IMR-90 (cell line): ENCODE results near the gene SLFN12L. TPM values are rescaled to one million over a fixed set of nuclear protein-coding genes. Genes with fewer than 3 reads are reported as not detected.

ENCODE experiments used
- ATAC-seq: fragments of 200-7000 bp; cut with Tn5 transposase; 2 replicates; pipeline ENCODE4 v1.9.1; 2020; ENCODE audit warnings: low read depth, mild to moderate bottlenecking, moderate library complexity
- BruUV-seq: library from RNA; stranded (reverse); fragments of 400-500 nt; replicated peaks from 2 replicates; lab custom pipeline; 2021; lab: Mats Ljungman, UMichigan
- CTCF ChIA-PET: fragments of 300-600 bp; formaldehyde crosslinking; extraction: SDS; loops from one replicate; lab custom pipeline; 2021; ENCODE audit warnings: antibody characterized with exemption; lab: Yijun Ruan, JAX
- POLR2A ChIA-PET: fragments of 300-600 bp; sonication (Branson Sonifier 250); formaldehyde crosslinking; loops from one replicate; lab custom pipeline; 2022; ENCODE audit warnings: antibody characterized with exemption; ENCODE audit not compliant: unreplicated experiment; lab: Charles Lee
- DNase-seq: peaks from one replicate; pipeline ENCODE4 v3.0.0; 2013
- H2AFZ ChIP-seq: replicated peaks from 2 replicates; pipeline ENCODE3; 2013; ENCODE audit warnings: low read length, mild to moderate bottlenecking; ENCODE audit not compliant: poor library complexity
- H2AK5ac ChIP-seq: 2 replicates; pipeline ENCODE4 v1.6.1; 2013; ENCODE audit warnings: low read depth, low read length, inconsistent platforms
- H2AK9ac ChIP-seq: replicated peaks from 2 replicates; pipeline ENCODE3; 2013; ENCODE audit warnings: mild to moderate bottlenecking, low read depth, low read length, moderate library complexity; ENCODE audit not compliant: poor library complexity
- H2BK120ac ChIP-seq: 2 replicates; pipeline ENCODE4 v1.6.1; 2013; ENCODE audit warnings: low read depth, low read length, inconsistent platforms
- H2BK15ac ChIP-seq: 3 replicates; pipeline ENCODE4 v1.6.1; 2013; ENCODE audit warnings: low read depth, low read length, inconsistent platforms
- H2BK20ac ChIP-seq: 2 replicates; pipeline ENCODE4 v1.6.1; 2013; ENCODE audit warnings: low read depth, mild to moderate bottlenecking, inconsistent platforms, low read length, moderate library complexity
- H2BK5ac ChIP-seq: 2 replicates; pipeline ENCODE4 v1.6.1; 2013; ENCODE audit warnings: mild to moderate bottlenecking, low read depth, low read length, inconsistent platforms; ENCODE audit not compliant: poor library complexity, severe bottlenecking
- H3K14ac ChIP-seq: replicated peaks from 2 replicates; pipeline ENCODE4 v1.6.1; 2013; ENCODE audit warnings: low read depth, low read length, inconsistent platforms
- H3K18ac ChIP-seq: 2 replicates; pipeline ENCODE4 v1.6.1; 2013; ENCODE audit warnings: low read depth, low read length, control low read depth
- H3K23ac ChIP-seq: 2 replicates; pipeline ENCODE4 v1.6.1; 2013; ENCODE audit warnings: low read depth, low read length, inconsistent platforms
- H3K27ac ChIP-seq: 2 replicates; pipeline ENCODE4 v1.5.1; 2013; ENCODE audit warnings: mild to moderate bottlenecking, control low read depth, low read length; ENCODE audit not compliant: insufficient read depth
- H3K27me3 ChIP-seq: 2 replicates; pipeline ENCODE4 v1.6.1; 2013; ENCODE audit warnings: low read length; ENCODE audit not compliant: control insufficient read depth, insufficient read depth
- H3K36me3 ChIP-seq: 2 replicates; pipeline ENCODE4 v1.6.1; 2013; ENCODE audit warnings: low read length, mixed read lengths; ENCODE audit not compliant: control insufficient read depth, insufficient read depth
- H3K4ac ChIP-seq: 2 replicates; pipeline ENCODE4 v1.6.1; 2013; ENCODE audit warnings: low read depth, low read length, inconsistent platforms
- H3K4me1 ChIP-seq: 2 replicates; pipeline ENCODE4 v1.6.1; 2013; ENCODE audit warnings: low read length, mixed read lengths; ENCODE audit not compliant: control insufficient read depth, insufficient read depth
- H3K4me2 ChIP-seq: 2 replicates; pipeline ENCODE4 v1.6.1; 2013; ENCODE audit warnings: low read depth, mild to moderate bottlenecking, control low read depth, low read length, moderate library complexity
- H3K4me3 ChIP-seq: 2 replicates; pipeline ENCODE4 v1.5.1; 2013; ENCODE audit warnings: low read depth, mild to moderate bottlenecking, control low read depth, low read length, moderate library complexity; ENCODE audit not compliant: insufficient read depth
- H3K56ac ChIP-seq: 2 replicates; pipeline ENCODE4 v1.6.1; 2013; ENCODE audit warnings: low read length, inconsistent platforms; ENCODE audit not compliant: insufficient read depth; ENCODE audit errors: extremely low read depth
- H3K79me1 ChIP-seq, 2 experiments: 2 replicates each; pipeline ENCODE4 v1.6.1; 2013; ENCODE audit warnings: low read length in 2 of 2, inconsistent platforms in 1 of 2, low read depth in 1 of 2
- H3K9ac ChIP-seq: 2 replicates; pipeline ENCODE4 v1.6.1; 2013; ENCODE audit warnings: low read depth, low read length, control low read depth
- H3K9me1 ChIP-seq: 2 replicates; pipeline ENCODE4 v1.6.1; 2013; ENCODE audit warnings: low read length, inconsistent platforms; ENCODE audit not compliant: insufficient read depth
- H3K9me3 ChIP-seq: 2 replicates; pipeline ENCODE4 v1.6.1; 2013; ENCODE audit warnings: low read length; ENCODE audit not compliant: control insufficient read depth, insufficient read depth
- H4K20me1 ChIP-seq: 2 replicates; pipeline ENCODE4 v1.6.1; 2013; ENCODE audit warnings: low read length, inconsistent platforms; ENCODE audit not compliant: insufficient read depth
- H4K5ac ChIP-seq: 2 replicates; pipeline ENCODE4 v1.6.1; 2013; ENCODE audit warnings: mild to moderate bottlenecking, low read depth, low read length, control low read depth
- H4K8ac ChIP-seq, 2 experiments: 2 replicates each; pipeline ENCODE4 v1.6.1; 2013; ENCODE audit warnings: low read depth in 2 of 2, low read length in 2 of 2, control low read depth in 1 of 2, inconsistent platforms in 1 of 2
- H4K91ac ChIP-seq: 2 replicates; pipeline ENCODE4 v1.6.1; 2013; ENCODE audit warnings: low read depth, low read length, inconsistent platforms; ENCODE audit not compliant: insufficient read depth
- BHLHE40 ChIP-seq: fragments of 150-350 bp; IDR thresholded peaks from 2 replicates; pipeline ENCODE4 v1.6.1; 2016; ENCODE audit warnings: mild to moderate bottlenecking, low read depth, low read length
- CEBPB ChIP-seq: IDR thresholded peaks from 2 replicates; pipeline ENCODE4 v1.6.1; 2012; ENCODE audit warnings: low read depth, low read length, improper control_type of control experiment
- CHD1 ChIP-seq: IDR thresholded peaks from 2 replicates; pipeline ENCODE4 v1.6.1; 2012; ENCODE audit warnings: low read depth, low read length, improper control_type of control experiment
- MAFK ChIP-seq: IDR thresholded peaks from 2 replicates; pipeline ENCODE4 v1.6.1; 2012; ENCODE audit warnings: low read depth, low read length, improper control_type of control experiment
- MAZ ChIP-seq: IDR thresholded peaks from 2 replicates; pipeline ENCODE4 v1.6.1; 2012; ENCODE audit warnings: low read depth, mild to moderate bottlenecking, low read length, improper control_type of control experiment, moderate library complexity, borderline replicate concordance
- MXI1 ChIP-seq: IDR thresholded peaks from 2 replicates; pipeline ENCODE4 v1.6.1; 2012; ENCODE audit warnings: low read depth, mild to moderate bottlenecking, low read length, moderate library complexity, borderline replicate concordance
- NFE2L2 ChIP-seq: fragments of 150-350 bp; IDR thresholded peaks from 2 replicates; pipeline ENCODE4 v1.6.1; 2016; ENCODE audit warnings: low read depth, mild to moderate bottlenecking, low read length
- POLR2A ChIP-seq: IDR thresholded peaks from 2 replicates; pipeline ENCODE4 v1.6.1; 2012; ENCODE audit warnings: mild to moderate bottlenecking, low read depth, low read length
- RAD21 ChIP-seq: IDR thresholded peaks from 2 replicates; pipeline ENCODE4 v1.6.1; 2012; ENCODE audit warnings: low read length, improper control_type of control experiment
- RCOR1 ChIP-seq: IDR thresholded peaks from 2 replicates; pipeline ENCODE4 v1.6.1; 2012; ENCODE audit warnings: mild to moderate bottlenecking, low read length, improper control_type of control experiment; ENCODE audit not compliant: insufficient replicate concordance
- RFX5 ChIP-seq: IDR thresholded peaks from 2 replicates; pipeline ENCODE4 v1.8.0; 2012; ENCODE audit warnings: low read depth, mild to moderate bottlenecking, low read length, moderate library complexity
- SMC3 ChIP-seq: fragments of 150-350 bp; IDR thresholded peaks from 2 replicates; pipeline ENCODE4 v1.6.1; 2016; ENCODE audit warnings: low read depth, mild to moderate bottlenecking, antibody characterized with exemption, low read length, moderate library complexity
- USF2 ChIP-seq: fragments of 150-350 bp; IDR thresholded peaks from 2 replicates; pipeline ENCODE4 v1.6.1; 2017; ENCODE audit warnings: mild to moderate bottlenecking, antibody characterized with exemption, low read length, low read depth
- WGBS, 2 experiments: methylation state at CpG; one replicate each; pipeline versions ENCODE4 v1.1.5 to v1.1.7; 2013; ENCODE audit warnings: missing lambda C conversion rate in 2 of 2; ENCODE audit not compliant: insufficient read length in 1 of 2; ENCODE audit errors: extremely low coverage in 2 of 2; 5-methylcytosine and 5-hydroxymethylcytosine counted together
- dilution Hi-C: fragments of 300-500 bp; cut with HindIII; formaldehyde crosslinking; loops from one replicate; pipeline ENCODE4 v1.14.3; 2018; ENCODE audit warnings: low sequenced_read_pairs; ENCODE audit not compliant: unreplicated experiment
- in situ Hi-C: fragments of 300-500 bp; cut with MboI; formaldehyde crosslinking; loops from 3 replicates; pipeline ENCODE4 v1.14.3; 2019; ENCODE audit warnings: low sequenced_read_pairs, inconsistent platforms, mixed read lengths
- intact Hi-C: fragments of 100-400 bp; cut with micrococcal nuclease; formaldehyde crosslinking; loops from 2 replicates; pipeline ENCODE4 v1.10.0; 2022
- polyA plus RNA-seq, 3 experiments: library from polyadenylated mRNA; depleted of rRNA; stranded (reverse); fragments of >200 nt; gene quantifications; 2 replicates each; pipeline ENCODE4 v1.2.3, GENCODE V29; 2012; ENCODE audit warnings: low replicate concordance in 1 of 3
- total RNA-seq: library from RNA; depleted of rRNA; stranded (reverse); fragments of >200 nt; gene quantifications from 2 replicates; pipeline ENCODE4 v1.2.3, GENCODE V29; 2012
- TF ChIP-seq, protein P1 (sequence below): fragments of 150-350 bp; IDR thresholded peaks from 2 replicates; pipeline ENCODE4 v1.6.1; 2016; ENCODE audit warnings: low read depth, mild to moderate bottlenecking, low read length, moderate library complexity, borderline replicate concordance
- TF ChIP-seq, protein P2 (sequence below): conservative IDR thresholded peaks from 2 replicates; pipeline ENCODE4 v1.5.1; 2012; ENCODE audit warnings: mild to moderate bottlenecking, low read depth, low read length, improper control_type of control experiment

The SLFN12L gene
- total and polyA plus RNA-seq, 2 of the 4 experiments (the other 2 are of a cell fraction) = 0.18 TPM; not detected in 1

DNA sequence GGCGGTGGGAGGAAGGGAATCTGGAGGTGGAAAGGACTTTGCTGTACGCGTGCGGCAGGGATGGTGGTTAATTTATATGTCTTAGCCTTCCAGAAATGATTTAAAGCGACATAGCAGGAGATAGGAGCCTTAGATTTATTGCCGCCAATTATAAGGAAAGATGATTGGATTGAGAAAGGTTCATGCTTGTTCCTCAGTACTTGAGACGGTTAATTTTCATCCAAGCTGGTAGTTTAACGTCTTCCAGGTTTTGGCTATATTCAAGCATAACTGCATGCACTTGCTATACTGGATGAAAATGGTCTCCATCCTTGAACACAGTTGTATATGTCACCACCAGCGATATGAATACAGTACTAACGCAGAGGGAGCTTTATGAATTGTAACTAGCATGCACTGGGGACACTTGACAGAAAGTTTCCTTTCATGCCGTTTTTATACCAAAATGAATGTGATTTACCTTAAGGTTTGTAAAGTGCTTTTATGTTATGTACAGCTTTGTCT is 41.5 kb upstream of the SLFN12L start:
- DNase-seq (no peak), ATAC-seq (no peak)
- Histone ChIP-seq H4K5ac (peak overlapping the region; percentile 88), H2BK5ac (peak overlapping the region; percentile 75), H3K27ac (peak overlapping the region; percentile 83), H3K9me3 (no peaks in the 10 kb centered on the region), H3K36me3 (peaks cover 4% of the 10 kb centered on the region), H3K18ac (peak overlapping the region; percentile 56), H4K91ac (peak overlapping the region; percentile 70), H3K9me1 (peaks cover 8% of the 10 kb centered on the region; the same call in 1 of the 2 replicates), H3K4ac (peak overlapping the region; percentile 84), H3K79me1 (peaks cover 19 to 28% of the 10 kb centered on the region in 2 experiments; a peak in 3 of 4 replicates), H2AK9ac (peak overlapping the region; percentile 71), H4K20me1 (no peaks in the 10 kb centered on the region), H4K8ac (peak overlapping the region; percentile 94 to 95), H3K9ac (peak overlapping the region; percentile 88), H3K4me1 (peaks cover 2% of the 10 kb centered on the region), H2BK15ac (no peak overlapping the region), H3K14ac (peak overlapping the region; percentile 84), H3K56ac (peak overlapping the region; percentile 65), H3K4me3 (peak overlapping the region; percentile 79), H3K4me2 (peak overlapping the region; percentile 99), H3K23ac (peak overlapping the region; percentile 91), H2AFZ (peak overlapping the region; percentile 98), H2BK20ac (no peak overlapping the region), H3K27me3 (no peaks in the 10 kb centered on the region), H2AK5ac (peak overlapping the region; percentile 47; the same call in 1 of the 2 replicates), H2BK120ac (peak overlapping the region; percentile 23; the same call in 1 of the 2 replicates)
- in situ Hi-C loops = loop anchor here (25.0 kb wide), 1 partner anchor 592 kb away; the partner anchor contains the start of gene LIG3
- WGBS, 2 experiments = 0% methylated on average over 1 of the region's 11 CpGs; no CpG with 5 or more reads in 1 of the 2 experiments
- BruUV-seq = TSS peak; percentile 76
- POLR2A ChIA-PET = interaction anchor here (1.0 to 1.3 kb wide), 3 partner anchors 8 to 11 kb away, joined by 3 to 6 read pairs (median 5); partner anchors contain the start of gene AP2B1
- CTCF ChIA-PET = interaction anchor here (1.4 kb wide), 1 partner anchor 10 kb away, joined by 6 read pairs; no protein-coding TSS in a partner anchor
- intact Hi-C loops = loop anchor here (1.0 kb wide), 1 partner anchor 11 kb away; no protein-coding TSS in a partner anchor
- dilution Hi-C loops = no loop called here
- TF ChIP-seq MXI1 = no peak
- TF ChIP-seq POLR2A = no peak
- TF ChIP-seq RCOR1 = no peak
- TF ChIP-seq RFX5 = no peak
- no peak for TF ChIP-seq CHD1
- no peak for TF ChIP-seq MAFK
- no peak for TF ChIP-seq BHLHE40
- TF ChIP-seq, protein P1, sequence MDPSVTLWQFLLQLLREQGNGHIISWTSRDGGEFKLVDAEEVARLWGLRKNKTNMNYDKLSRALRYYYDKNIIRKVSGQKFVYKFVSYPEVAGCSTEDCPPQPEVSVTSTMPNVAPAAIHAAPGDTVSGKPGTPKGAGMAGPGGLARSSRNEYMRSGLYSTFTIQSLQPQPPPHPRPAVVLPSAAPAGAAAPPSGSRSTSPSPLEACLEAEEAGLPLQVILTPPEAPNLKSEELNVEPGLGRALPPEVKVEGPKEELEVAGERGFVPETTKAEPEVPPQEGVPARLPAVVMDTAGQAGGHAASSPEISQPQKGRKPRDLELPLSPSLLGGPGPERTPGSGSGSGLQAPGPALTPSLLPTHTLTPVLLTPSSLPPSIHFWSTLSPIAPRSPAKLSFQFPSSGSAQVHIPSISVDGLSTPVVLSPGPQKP = no peak
- TF ChIP-seq MAZ = no peak
- TF ChIP-seq, protein P2, sequence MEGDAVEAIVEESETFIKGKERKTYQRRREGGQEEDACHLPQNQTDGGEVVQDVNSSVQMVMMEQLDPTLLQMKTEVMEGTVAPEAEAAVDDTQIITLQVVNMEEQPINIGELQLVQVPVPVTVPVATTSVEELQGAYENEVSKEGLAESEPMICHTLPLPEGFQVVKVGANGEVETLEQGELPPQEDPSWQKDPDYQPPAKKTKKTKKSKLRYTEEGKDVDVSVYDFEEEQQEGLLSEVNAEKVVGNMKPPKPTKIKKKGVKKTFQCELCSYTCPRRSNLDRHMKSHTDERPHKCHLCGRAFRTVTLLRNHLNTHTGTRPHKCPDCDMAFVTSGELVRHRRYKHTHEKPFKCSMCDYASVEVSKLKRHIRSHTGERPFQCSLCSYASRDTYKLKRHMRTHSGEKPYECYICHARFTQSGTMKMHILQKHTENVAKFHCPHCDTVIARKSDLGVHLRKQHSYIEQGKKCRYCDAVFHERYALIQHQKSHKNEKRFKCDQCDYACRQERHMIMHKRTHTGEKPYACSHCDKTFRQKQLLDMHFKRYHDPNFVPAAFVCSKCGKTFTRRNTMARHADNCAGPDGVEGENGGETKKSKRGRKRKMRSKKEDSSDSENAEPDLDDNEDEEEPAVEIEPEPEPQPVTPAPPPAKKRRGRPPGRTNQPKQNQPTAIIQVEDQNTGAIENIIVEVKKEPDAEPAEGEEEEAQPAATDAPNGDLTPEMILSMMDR = no peak
- TF ChIP-seq SMC3 = no peak
- no peak for TF ChIP-seq CEBPB
- TF ChIP-seq NFE2L2 = no peak
- TF ChIP-seq RAD21 = no peak
- no peak for TF ChIP-seq USF2
